ENCODE results near the gene LTBP1. TPM values are rescaled to one million over a fixed set of nuclear protein-coding genes. Genes with fewer than 3 reads are reported as not detected.

LTBP1 gene
- total RNA-seq, 2 donors from 2014 or later: 2.2 to 33.8 TPM

- H3K27me3 Mint-ChIP-seq: no peaks in the 10 kb centered on the region
- H3K4me1 Mint-ChIP-seq: no peaks in the 10 kb centered on the region
- ATAC-seq: no peak
- DNase-seq: no peak
- no peaks in the 10 kb centered on the region for H3K36me3 Mint-ChIP-seq (ENCODE audit: low read depth)
- no peak overlapping the region for H3K4me3 Mint-ChIP-seq
- no peaks in the 10 kb centered on the region for H3K9me3 ChIP-seq (ENCODE audit: control insufficient read depth, low read length, poor library complexity, severe bottlenecking)
- no peak overlapping the region for H3K27ac Mint-ChIP-seq
These were observed 357.5 kb downstream of the LTBP1 start for GRCh38 chr2:33304032-33304864.

- Mint-ChIP-seq H3K27me3 (peaks cover 11% of the 10 kb centered on the region), H3K27ac (no peak overlapping the region), H3K4me3 (no peak overlapping the region), H3K4me1 (no peaks in the 10 kb centered on the region), H3K36me3 (ENCODE audit: low read depth) (no peaks in the 10 kb centered on the region)
- no peaks in the 10 kb centered on the region for H3K9me3 ChIP-seq (ENCODE audit: control insufficient read depth, low read length, poor library complexity, severe bottlenecking)
- DNase-seq (no peak), ATAC-seq (no peak)
These were observed 361.0 kb downstream of the LTBP1 start for GRCh38 chr2:33307659-33308270.

GRCh38 chr2:33312355-33312754 lies 365.6 kb downstream of the LTBP1 start:
- ATAC-seq (no peak), DNase-seq (no peak)
- no peak overlapping the region for H3K27ac Mint-ChIP-seq
- no peaks in the 10 kb centered on the region for H3K9me3 ChIP-seq (ENCODE audit: control insufficient read depth, low read length, poor library complexity, severe bottlenecking)
- no peaks in the 10 kb centered on the region for H3K4me1 Mint-ChIP-seq
- peaks cover 32% of the 10 kb centered on the region for H3K27me3 Mint-ChIP-seq
- H3K4me3 Mint-ChIP-seq: no peak overlapping the region
- H3K36me3 Mint-ChIP-seq (ENCODE audit: low read depth): no peaks in the 10 kb centered on the region

GRCh38 chr2:33313039-33313438 lies 366.3 kb downstream of the LTBP1 start:
- H3K36me3 Mint-ChIP-seq (ENCODE audit: low read depth): no peaks in the 10 kb centered on the region
- H3K4me3 Mint-ChIP-seq: no peak overlapping the region
- DNase-seq (no peak), ATAC-seq (no peak)
- H3K27ac Mint-ChIP-seq: no peak overlapping the region
- no peaks in the 10 kb centered on the region for H3K4me1 Mint-ChIP-seq
- no peaks in the 10 kb centered on the region for H3K9me3 ChIP-seq (ENCODE audit: control insufficient read depth, low read length, poor library complexity, severe bottlenecking)
- H3K27me3 Mint-ChIP-seq: peaks cover 32% of the 10 kb centered on the region

GRCh38 chr2:33314541-33314940 lies 367.8 kb downstream of the LTBP1 start:
- Mint-ChIP-seq H3K4me3 (no peak overlapping the region), H3K4me1 (no peaks in the 10 kb centered on the region), H3K36me3 (ENCODE audit: low read depth) (no peaks in the 10 kb centered on the region), H3K27ac (no peak overlapping the region), H3K27me3 (peaks cover 32% of the 10 kb centered on the region)
- DNase-seq (no peak), ATAC-seq (no peak)
- no peaks in the 10 kb centered on the region for H3K9me3 ChIP-seq (ENCODE audit: control insufficient read depth, low read length, poor library complexity, severe bottlenecking)

- Mint-ChIP-seq H3K4me3 (no peak overlapping the region), H3K27me3 (peaks cover 25% of the 10 kb centered on the region), H3K27ac (no peak overlapping the region), H3K4me1 (peaks cover 3% of the 10 kb centered on the region), H3K36me3 (ENCODE audit: low read depth) (no peaks in the 10 kb centered on the region)
- DNase-seq: no peak
- H3K9me3 ChIP-seq (ENCODE audit: control insufficient read depth, low read length, poor library complexity, severe bottlenecking): no peaks in the 10 kb centered on the region
- no peak for ATAC-seq
These were observed 369.6 kb downstream of the LTBP1 start for GRCh38 chr2:33316328-33316727.

GRCh38 chr2:33317369-33318007 lies 370.7 kb downstream of the LTBP1 start:
- Mint-ChIP-seq H3K36me3 (ENCODE audit: low read depth) (no peaks in the 10 kb centered on the region), H3K4me1 (peaks cover 10% of the 10 kb centered on the region), H3K27ac (no peak overlapping the region), H3K27me3 (peaks cover 25% of the 10 kb centered on the region), H3K4me3 (no peak overlapping the region)
- H3K9me3 ChIP-seq (ENCODE audit: control insufficient read depth, low read length, poor library complexity, severe bottlenecking): no peaks in the 10 kb centered on the region
- no peak for ATAC-seq
- no peak for DNase-seq

GRCh38 chr2:33318456-33318855 lies 371.7 kb downstream of the LTBP1 start:
- H3K4me3 Mint-ChIP-seq: no peak overlapping the region
- H3K9me3 ChIP-seq (ENCODE audit: control insufficient read depth, low read length, poor library complexity, severe bottlenecking): no peaks in the 10 kb centered on the region
- ATAC-seq (no peak), DNase-seq (no peak)
- H3K27ac Mint-ChIP-seq: no peak overlapping the region
- peaks cover 18% of the 10 kb centered on the region for H3K4me1 Mint-ChIP-seq
- H3K36me3 Mint-ChIP-seq (ENCODE audit: low read depth): no peaks in the 10 kb centered on the region
- H3K27me3 Mint-ChIP-seq: peaks cover 21% of the 10 kb centered on the region

- Mint-ChIP-seq H3K4me3 (no peak overlapping the region), H3K36me3 (ENCODE audit: low read depth) (no peaks in the 10 kb centered on the region), H3K4me1 (peaks cover 18% of the 10 kb centered on the region), H3K27ac (no peak overlapping the region), H3K27me3 (peaks cover 12% of the 10 kb centered on the region)
- ATAC-seq (no peak), DNase-seq (no peak)
- H3K9me3 ChIP-seq (ENCODE audit: control insufficient read depth, low read length, poor library complexity, severe bottlenecking): no peaks in the 10 kb centered on the region
These were observed 373.8 kb downstream of the LTBP1 start for GRCh38 chr2:33320573-33320972.

- Mint-ChIP-seq H3K4me3 (peak overlapping the region; percentile 74), H3K27ac (no peak overlapping the region), H3K36me3 (ENCODE audit: low read depth) (no peaks in the 10 kb centered on the region), H3K27me3 (peaks cover 8% of the 10 kb centered on the region), H3K4me1 (peaks cover 18% of the 10 kb centered on the region)
- DNase-seq (no peak), ATAC-seq (peak; percentile 41)
- H3K9me3 ChIP-seq (ENCODE audit: control insufficient read depth, low read length, poor library complexity, severe bottlenecking): no peaks in the 10 kb centered on the region
These were observed 374.6 kb downstream of the LTBP1 start for GRCh38 chr2:33321236-33321771.

GRCh38 chr2:33321876-33322483 lies 375.2 kb downstream of the LTBP1 start:
- ATAC-seq (no peak), DNase-seq (no peak)
- peak overlapping the region; percentile 43 for H3K4me3 Mint-ChIP-seq
- H3K9me3 ChIP-seq (ENCODE audit: control insufficient read depth, low read length, poor library complexity, severe bottlenecking): no peaks in the 10 kb centered on the region
- H3K27me3 Mint-ChIP-seq: peaks cover 7% of the 10 kb centered on the region
- no peaks in the 10 kb centered on the region for H3K36me3 Mint-ChIP-seq (ENCODE audit: low read depth)
- H3K4me1 Mint-ChIP-seq: peaks cover 18% of the 10 kb centered on the region
- H3K27ac Mint-ChIP-seq: no peak overlapping the region

GRCh38 chr2:33322612-33323011 lies 375.9 kb downstream of the LTBP1 start:
- peaks cover 7% of the 10 kb centered on the region for H3K27me3 Mint-ChIP-seq
- H3K27ac Mint-ChIP-seq: peak overlapping the region; percentile 61

GRCh38 chr2:33323957-33324356 lies 377.2 kb downstream of the LTBP1 start:
- Mint-ChIP-seq H3K27ac (no peak overlapping the region), H3K36me3 (ENCODE audit: low read depth) (peaks cover 4% of the 10 kb centered on the region), H3K4me3 (no peak overlapping the region), H3K4me1 (peaks cover 18% of the 10 kb centered on the region), H3K27me3 (peaks cover 7% of the 10 kb centered on the region)
- DNase-seq (no peak), ATAC-seq (no peak)
- no peaks in the 10 kb centered on the region for H3K9me3 ChIP-seq (ENCODE audit: control insufficient read depth, low read length, poor library complexity, severe bottlenecking)

More at GRCh38 chr2:33322612-33323011, 375.9 kb downstream of the LTBP1 start:
- Mint-ChIP-seq H3K36me3 (ENCODE audit: low read depth) (no peaks in the 10 kb centered on the region), H3K4me3 (peak overlapping the region; percentile 72), H3K4me1 (peaks cover 18% of the 10 kb centered on the region)
- H3K9me3 ChIP-seq (ENCODE audit: control insufficient read depth, low read length, poor library complexity, severe bottlenecking): no peaks in the 10 kb centered on the region
- no peak for ATAC-seq
- DNase-seq: no peak
